T-cell (primary cell): ENCODE measurements around the gene KRTAP8-1. TPM values are rescaled to one million over a fixed set of nuclear protein-coding genes. Genes with fewer than 3 reads are reported as not detected.

Experiments
- ATAC-seq, 4 experiments: fragments of 200-7000 bp in 3 of 4; fragments of 150-1000 bp in 1 of 4; cut with Tn5 transposase; replicated peaks in 1 of 4; 1 replicate in 3 of 4; 2 replicates in 1 of 4; pipeline ENCODE4 v1.10.0; 2021; ENCODE audit warnings: moderate library complexity in 3 of 4, mild to moderate bottlenecking in 2 of 4, moderate number of reproducible peaks in 1 of 4
- CTCF ChIA-PET, 2 donors: fragments of 300-600 bp; sonication (Branson Sonifier 250); formaldehyde crosslinking; loops; one replicate each; lab custom pipeline; 2022; ENCODE audit warnings: antibody characterized with exemption in 2 of 2; lab: Charles Lee
- POLR2A ChIA-PET, 2 donors: fragments of 300-600 bp; sonication (Branson Sonifier 250); formaldehyde crosslinking; loops; one replicate each; lab custom pipeline; 2022; ENCODE audit warnings: antibody characterized with exemption in 2 of 2; lab: Charles Lee
- DNase-seq, 35 experiments: peaks; one replicate each; pipeline versions ENCODE4 v3.0.0 to v3.0.0-alpha.2; 2013 to 2023
- H3K27ac ChIP-seq: one replicate; pipeline ENCODE4 v1.5.1; 2013; ENCODE audit warnings: low read length
- H3K27me3 ChIP-seq, 2 experiments: replicated peaks in 1 of 2; 1 replicate in 1 of 2; 2 replicates in 1 of 2; pipeline versions ENCODE4 v1.6.1 to v1.7.0; 2013; ENCODE audit warnings: low read length in 1 of 2, mixed read lengths in 1 of 2; ENCODE audit not compliant: control insufficient read depth in 2 of 2, insufficient read depth in 2 of 2; ENCODE audit errors: extremely low read depth in 1 of 2
- H3K36me3 ChIP-seq, 2 donors: 1 replicate in 1 of 2; 2 replicates in 1 of 2; pipeline versions ENCODE4 v1.6.1 to v1.7.0; 2013; ENCODE audit warnings: low read length in 1 of 2; ENCODE audit not compliant: control insufficient read depth in 2 of 2, insufficient read depth in 1 of 2; ENCODE audit errors: extremely low read depth in 1 of 2
- H3K4me1 ChIP-seq, 2 experiments: 1 replicate in 1 of 2; 2 replicates in 1 of 2; pipeline versions ENCODE4 v1.6.1 to v1.7.0; 2013; ENCODE audit warnings: low read length in 2 of 2, mixed read lengths in 1 of 2; ENCODE audit not compliant: insufficient read depth in 2 of 2, control insufficient read depth in 1 of 2; ENCODE audit errors: extremely low read depth in 1 of 2
- H3K4me3 ChIP-seq, 2 donors: 1 replicate in 1 of 2; 2 replicates in 1 of 2; pipeline versions ENCODE4 v1.5.1 to v1.7.0; 2013; ENCODE audit warnings: mild to moderate bottlenecking in 2 of 2, low read length in 1 of 2, moderate library complexity in 1 of 2; ENCODE audit not compliant: control insufficient read depth in 1 of 2; ENCODE audit errors: extremely low read depth in 1 of 2
- H3K9me3 ChIP-seq: 2 replicates; pipeline ENCODE4 v1.7.0; 2013
- H3K27ac Mint-ChIP-seq, 2 donors: one replicate each; pipeline ENCODE4 v1.8.0; 2020 to 2021; ENCODE audit warnings: mild to moderate bottlenecking in 2 of 2, mixed read lengths in 2 of 2
- H3K27me3 Mint-ChIP-seq, 2 donors: one replicate each; pipeline ENCODE4 v1.8.0; 2021 to 2022; ENCODE audit warnings: mixed read lengths in 2 of 2
- H3K36me3 Mint-ChIP-seq: one replicate; pipeline ENCODE4 v1.8.0; 2021; ENCODE audit warnings: mixed read lengths
- H3K4me1 Mint-ChIP-seq, 3 donors: one replicate each; pipeline ENCODE4 v1.8.0; 2020 to 2022; ENCODE audit warnings: mixed read lengths in 3 of 3, mild to moderate bottlenecking in 1 of 3
- H3K4me3 Mint-ChIP-seq, 3 donors: one replicate each; pipeline ENCODE4 v1.8.0; 2020 to 2022; ENCODE audit warnings: mild to moderate bottlenecking in 3 of 3, mixed read lengths in 3 of 3, moderate library complexity in 3 of 3
- H3K9me3 Mint-ChIP-seq, 3 donors: one replicate each; pipeline ENCODE4 v1.8.0; 2020 to 2022; ENCODE audit warnings: mixed read lengths in 3 of 3
- WGBS: methylation state at CpG from one replicate; pipeline ENCODE4 v1.1.5; 2013; ENCODE audit warnings: missing lambda C conversion rate; ENCODE audit not compliant: insufficient coverage; 5-methylcytosine and 5-hydroxymethylcytosine counted together
- total RNA-seq, 35 experiments: library from RNA in 6 of 35; stranded (reverse) in 6 of 35; fragments of 120-200 nt in 1 of 35; gene quantifications; one replicate each; pipeline versions ENCODE4 v1.2.1 to v1.2.4 and lab custom pipeline; 2013 to 2026

The KRTAP8-1 gene
- total RNA-seq = not detected
- total RNA-seq (2013) = not detected
- 0 reads per million in 29 experiments for total RNA-seq (lab: John Stamatoyannopoulos, UW)

DNA sequence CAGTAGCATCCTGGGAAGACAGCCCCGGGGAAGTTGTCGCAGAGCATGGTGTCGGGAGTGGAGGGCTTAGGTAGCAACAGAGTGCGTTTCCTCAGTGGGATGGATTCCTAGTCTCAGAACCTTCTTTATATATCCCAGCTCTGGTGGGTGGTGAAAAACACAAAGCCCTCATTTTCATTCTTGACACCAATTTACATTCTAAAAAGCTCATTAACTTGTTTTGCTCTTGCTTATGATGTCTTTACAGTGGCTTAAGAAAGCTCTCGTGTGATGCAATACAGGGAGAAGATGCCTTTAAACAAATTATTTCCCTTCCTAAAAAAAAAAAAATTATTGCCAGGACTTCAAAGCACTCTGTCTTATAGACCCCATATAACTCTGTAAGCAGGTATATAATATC lies at the start of gene KRTAP8-1:
KRTAP8-1 (minus strand) TSS at position 101 of the 400 bp plus-strand sequence; CDS start at position 47, 54 bp downstream.
- POLR2A ChIA-PET = no interaction called here
- Histone ChIP-seq H3K27ac (no peak within 1 kb of the TSS), H3K4me3 (no peak within 1 kb of the TSS), H3K4me1 (no peaks in the 10 kb centered on the region), H3K27me3 (peaks cover 0 to 5% of the 10 kb centered on the region in 2 experiments), H3K36me3 (no peaks in the 10 kb centered on the region), H3K9me3 (no peaks in the 10 kb centered on the region)
- Mint-ChIP-seq H3K4me3 (no peak within 1 kb of the TSS), H3K36me3 (no peaks in the 10 kb centered on the region), H3K4me1 (no peaks in the 10 kb centered on the region), H3K9me3 (no peaks in the 10 kb centered on the region), H3K27me3 (peaks cover 9 to 19% of the 10 kb centered on the region in 2 donors), H3K27ac (no peak within 1 kb of the TSS)
- CTCF ChIA-PET = no interaction called here
- DNase-seq = no peak
- WGBS = no CpG with 5 or more reads among the region's 5 CpGs
- no peak for ATAC-seq

GRCh38 chr21:30847627-30848500 lies 34.8 kb upstream of the KRTAP8-1 start:
- Histone ChIP-seq H3K27me3 (no peaks in the 10 kb centered on the region), H3K4me1 (no peaks in the 10 kb centered on the region), H3K4me3 (no peak overlapping the region), H3K27ac (no peak overlapping the region), H3K36me3 (no peaks in the 10 kb centered on the region), H3K9me3 (no peaks in the 10 kb centered on the region)
- Mint-ChIP-seq H3K4me3 (no peak overlapping the region), H3K27me3 (peaks cover 0 to 14% of the 10 kb centered on the region in 2 donors), H3K27ac (no peak overlapping the region), H3K36me3 (no peaks in the 10 kb centered on the region), H3K4me1 (no peaks in the 10 kb centered on the region), H3K9me3 (no peaks in the 10 kb centered on the region)
- ChIA-PET POLR2A (interaction anchor here in 1 of 2 donors (0.6 kb wide), 1 partner anchor 30 kb away, joined by 3 read pairs; no protein-coding TSS in a partner anchor), CTCF (no interaction called here)
- ATAC-seq (no peak), DNase-seq (no peak)
- 50% methylated on average over 1 of the region's 9 CpGs for WGBS

DNA sequence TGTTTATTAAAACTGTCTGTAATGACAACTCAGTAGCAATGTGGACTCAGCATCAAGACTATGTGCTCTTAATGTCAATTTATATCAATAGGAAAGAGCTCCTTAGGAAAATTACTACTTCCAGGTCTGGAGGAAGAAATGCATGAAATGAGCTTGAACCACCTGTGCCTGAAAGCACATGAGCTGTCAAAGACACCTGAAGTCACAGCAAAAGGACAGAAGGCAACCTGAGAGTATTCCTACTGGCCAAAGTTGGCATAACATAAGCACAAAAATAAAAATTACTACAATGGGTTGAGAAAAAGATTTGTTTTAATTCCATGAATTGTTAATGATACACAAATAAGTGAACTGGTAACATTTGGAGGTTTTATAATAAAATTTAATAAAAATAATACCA lies 29.9 kb upstream of the KRTAP8-1 start:
- CTCF ChIA-PET = no interaction called here
- H3K27me3 ChIP-seq = peaks cover 0 to 3% of the 10 kb centered on the region in 2 experiments
- H3K4me3 ChIP-seq = no peak overlapping the region
- H3K36me3 Mint-ChIP-seq = no peaks in the 10 kb centered on the region
- H3K4me3 Mint-ChIP-seq = no peak overlapping the region
- ATAC-seq (no peak), DNase-seq (no peak)
- H3K36me3 ChIP-seq = no peaks in the 10 kb centered on the region
- peaks cover 2 to 21% of the 10 kb centered on the region in 2 donors for H3K27me3 Mint-ChIP-seq
- no peaks in the 10 kb centered on the region for H3K4me1 Mint-ChIP-seq
- no peaks in the 10 kb centered on the region for H3K9me3 ChIP-seq
- POLR2A ChIA-PET = no interaction called here
- H3K27ac ChIP-seq = no peak overlapping the region
- H3K4me1 ChIP-seq = no peaks in the 10 kb centered on the region
- no peak overlapping the region for H3K27ac Mint-ChIP-seq
- no peaks in the 10 kb centered on the region for H3K9me3 Mint-ChIP-seq

DNA sequence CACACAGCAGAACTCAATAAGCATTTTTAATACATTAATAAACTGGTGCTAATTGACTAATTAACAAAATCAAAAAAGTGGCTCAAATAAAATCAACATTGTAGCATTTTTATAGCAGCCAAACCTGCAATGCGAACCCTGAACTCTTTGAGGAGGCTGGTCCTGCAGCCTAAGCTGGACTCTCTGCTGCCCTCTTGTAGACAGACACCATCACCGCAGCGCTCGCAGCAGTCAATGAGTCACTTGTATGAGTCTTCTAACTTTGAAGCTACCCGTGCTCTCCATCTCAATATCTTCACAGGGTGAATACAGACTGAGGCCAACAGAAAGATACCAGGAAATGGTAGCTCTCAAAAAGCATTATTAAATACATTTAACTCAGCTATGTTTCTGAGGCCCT lies 26.2 kb upstream of the KRTAP8-1 start:
- CTCF ChIA-PET = interaction anchor here (0.6 to 1.1 kb wide), 3 partner anchors 247 to 250 kb away, joined by 3 to 8 read pairs (median 6); no protein-coding TSS in a partner anchor
- Histone ChIP-seq H3K4me3 (no peak overlapping the region), H3K9me3 (no peaks in the 10 kb centered on the region), H3K36me3 (no peaks in the 10 kb centered on the region), H3K27me3 (peaks cover 3 to 6% of the 10 kb centered on the region in 2 experiments), H3K4me1 (no peaks in the 10 kb centered on the region), H3K27ac (no peak overlapping the region)
- Mint-ChIP-seq H3K36me3 (no peaks in the 10 kb centered on the region), H3K4me1 (no peaks in the 10 kb centered on the region), H3K4me3 (no peak overlapping the region), H3K27ac (no peak overlapping the region), H3K27me3 (peaks cover 8 to 20% of the 10 kb centered on the region in 2 donors), H3K9me3 (no peaks in the 10 kb centered on the region)
- DNase-seq (peak in 2 of 35 experiments; percentile 2 to 13), ATAC-seq (no peak)
- POLR2A ChIA-PET = no interaction called here
- 15% methylated on average over 3 of the region's 5 CpGs for WGBS

DNA sequence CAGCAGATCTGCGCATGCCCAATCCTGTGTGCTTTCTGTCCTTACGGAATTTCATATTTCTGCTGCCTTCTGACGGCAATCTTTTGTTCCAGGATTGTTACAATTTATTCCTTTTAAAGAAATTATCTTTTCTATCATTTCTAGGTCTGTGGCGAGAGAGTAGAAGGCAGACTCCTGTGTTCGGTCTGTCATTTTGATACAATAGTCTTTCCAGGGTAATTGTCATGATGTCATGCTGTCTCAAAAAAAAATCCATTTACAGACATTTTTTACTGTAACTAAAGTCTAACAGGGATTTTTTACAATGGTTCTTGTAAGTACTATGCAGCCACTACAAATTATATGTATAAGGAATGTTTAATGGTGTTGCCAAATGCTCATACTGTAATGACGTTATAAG lies 25.5 kb upstream of the KRTAP8-1 start:
- H3K36me3 Mint-ChIP-seq = no peaks in the 10 kb centered on the region
- no peak overlapping the region for H3K27ac ChIP-seq
- 91% methylated on average over 2 of the region's 6 CpGs for WGBS
- no peak overlapping the region for H3K4me3 Mint-ChIP-seq
- H3K27me3 ChIP-seq = peaks cover 3 to 6% of the 10 kb centered on the region in 2 experiments
- no peak overlapping the region for H3K4me3 ChIP-seq
- CTCF ChIA-PET = no interaction called here
- no peaks in the 10 kb centered on the region for H3K36me3 ChIP-seq
- H3K27ac Mint-ChIP-seq = no peak overlapping the region
- DNase-seq = no peak
- H3K9me3 ChIP-seq = no peaks in the 10 kb centered on the region
- H3K9me3 Mint-ChIP-seq = no peaks in the 10 kb centered on the region
- no peaks in the 10 kb centered on the region for H3K4me1 Mint-ChIP-seq
- no peaks in the 10 kb centered on the region for H3K4me1 ChIP-seq
- ATAC-seq = no peak
- POLR2A ChIA-PET = no interaction called here
- peaks cover 12 to 24% of the 10 kb centered on the region in 2 donors for H3K27me3 Mint-ChIP-seq

- H3K27me3 ChIP-seq = peaks cover 3% of the 10 kb centered on the region in 2 experiments
- no peak overlapping the region for H3K27ac Mint-ChIP-seq
- H3K36me3 ChIP-seq = no peaks in the 10 kb centered on the region
- H3K4me1 ChIP-seq = no peaks in the 10 kb centered on the region
- H3K27me3 Mint-ChIP-seq = peaks cover 7 to 17% of the 10 kb centered on the region in 2 donors
- H3K27ac ChIP-seq = no peak overlapping the region
- no peaks in the 10 kb centered on the region for H3K36me3 Mint-ChIP-seq
- no peak overlapping the region for H3K4me3 ChIP-seq
- ATAC-seq = no peak
- DNase-seq = peak in 22 of 35 experiments; percentile 1 to 61 (median 11)
- H3K9me3 ChIP-seq = no peaks in the 10 kb centered on the region
- ChIA-PET POLR2A (no interaction called here), CTCF (interaction anchor here (0.6 to 1.6 kb wide), 6 partner anchors 181 to 613 kb away, joined by 3 to 9 read pairs (median 3); no protein-coding TSS in a partner anchor)
- H3K4me3 Mint-ChIP-seq = no peak overlapping the region
- no CpG with 5 or more reads among the region's 6 CpGs for WGBS
- H3K4me1 Mint-ChIP-seq = no peaks in the 10 kb centered on the region
- H3K9me3 Mint-ChIP-seq = peaks cover 3 to 5% (median 4%) of the 10 kb centered on the region in 3 donors
Observed at GRCh38 chr21:30831194-30831765, 18.2 kb upstream of the KRTAP8-1 start.
